ENCODE measurements around the gene MOB4.

GRCh38 chr2:197513915-197514314 is 2.0 kb upstream of the MOB4 start:
- TF ChIP-seq CTCF (IDR thresholded peaks at IDR 0.05): no peak
- TF ChIP-seq POLR2A (IDR thresholded peaks at IDR 0.05): no peak
- TF ChIP-seq POLR2AphosphoS5 (IDR thresholded peaks at IDR 0.05): no peak
- no peak for TF ChIP-seq EP300 (IDR thresholded peaks at IDR 0.05)
